Neural progenitor cell (in vitro differentiated cells): ENCODE results near the gene PTPRB. TPM values are rescaled to one million over a fixed set of nuclear protein-coding genes. Genes with fewer than 3 reads are reported as not detected.

Source experiments
- DNase-seq: peaks from one replicate; pipeline ENCODE4 v3.0.0-alpha.2; 2016; ENCODE audit warnings: low spot score
- H2AFZ ChIP-seq: fragments of 200-600 bp; sonication (generic); replicated peaks from 2 replicates; pipeline ENCODE4 v1.6.1; 2016; ENCODE audit warnings: antibody characterized with exemption
- H3F3A ChIP-seq: fragments of 200-600 bp; sonication (generic); 2 replicates; pipeline ENCODE4 v1.6.1; 2016; ENCODE audit warnings: antibody characterized with exemption, low read depth
- H3K27ac ChIP-seq: fragments of 200-600 bp; sonication (generic); 2 replicates; pipeline ENCODE4 v1.5.1; 2016; ENCODE audit warnings: mild to moderate bottlenecking
- H3K27me3 ChIP-seq: fragments of 200-600 bp; sonication (generic); 2 replicates; pipeline ENCODE4 v1.6.1; 2016; ENCODE audit warnings: mild to moderate bottlenecking, moderate library complexity
- H3K36me3 ChIP-seq: fragments of 200-600 bp; sonication (generic); 2 replicates; pipeline ENCODE4 v1.5.1; 2016
- H3K4me1 ChIP-seq: fragments of 200-600 bp; sonication (generic); 2 replicates; pipeline ENCODE4 v1.6.1; 2016; ENCODE audit warnings: mixed run types
- H3K4me2 ChIP-seq: fragments of 200-600 bp; sonication (generic); 2 replicates; pipeline ENCODE4 v1.6.1; 2016
- H3K4me3 ChIP-seq: fragments of 200-600 bp; sonication (generic); 2 replicates; pipeline ENCODE4 v1.5.1; 2016
- H3K79me2 ChIP-seq: fragments of 200-600 bp; sonication (generic); 2 replicates; pipeline ENCODE4 v1.6.1; 2016; ENCODE audit warnings: low read depth
- H3K9ac ChIP-seq: fragments of 200-600 bp; sonication (generic); 2 replicates; pipeline ENCODE4 v1.6.1; 2016
- H3K9me3 ChIP-seq: fragments of 200-600 bp; sonication (generic); 2 replicates; pipeline ENCODE4 v1.5.1; 2016; ENCODE audit warnings: low read depth
- H4K20me1 ChIP-seq: fragments of 200-600 bp; sonication (generic); 2 replicates; pipeline ENCODE4 v1.6.1; 2016; ENCODE audit warnings: low read depth
- H3K27ac Mint-ChIP-seq: 3 replicates; pipeline ENCODE4 v1.8.0; 2021; ENCODE audit warnings: mixed read lengths
- H3K27me3 Mint-ChIP-seq: 2 replicates; pipeline ENCODE4 v1.8.0; 2022; ENCODE audit warnings: low read depth, mild to moderate bottlenecking, inconsistent platforms, moderate library complexity, mixed read lengths; ENCODE audit not compliant: insufficient read depth
- H3K36me3 Mint-ChIP-seq: 3 replicates; pipeline ENCODE4 v1.8.0; 2021; ENCODE audit warnings: mixed read lengths
- H3K4me1 Mint-ChIP-seq: 3 replicates; pipeline ENCODE4 v1.8.0; 2021; ENCODE audit warnings: mixed read lengths
- H3K4me3 Mint-ChIP-seq: 3 replicates; pipeline ENCODE4 v1.8.0; 2021; ENCODE audit warnings: mild to moderate bottlenecking, moderate library complexity, mixed read lengths
- H3K9me3 Mint-ChIP-seq: 3 replicates; pipeline ENCODE4 v1.8.0; 2020; ENCODE audit warnings: mixed read lengths
- EZH2 ChIP-seq: fragments of 200-600 bp; sonication (generic); IDR thresholded peaks from 2 replicates; pipeline ENCODE4 v1.6.1; 2017; ENCODE audit warnings: antibody characterized with exemption, mild to moderate bottlenecking, moderate library complexity
- EZH2phosphoT487 ChIP-seq: fragments of 200-600 bp; sonication (generic); IDR thresholded peaks from 2 replicates; pipeline ENCODE4 v1.6.1; 2017; ENCODE audit warnings: antibody characterized with exemption
- total RNA-seq: library from RNA; depleted of rRNA; stranded (reverse); fragments of >200 nt; gene quantifications from 2 replicates; pipeline ENCODE4 v1.2.3, GENCODE V29; 2015; ENCODE audit warnings: low replicate concordance
- TF ChIP-seq, protein P1 (sequence below): fragments of 200-600 bp; sonication (generic); IDR thresholded peaks from 2 replicates; pipeline ENCODE4 v1.5.1; 2017; ENCODE audit warnings: antibody characterized with exemption, mild to moderate bottlenecking

The PTPRB gene
- total RNA-seq, 1 donor from 2014 or later = not detected

DNA sequence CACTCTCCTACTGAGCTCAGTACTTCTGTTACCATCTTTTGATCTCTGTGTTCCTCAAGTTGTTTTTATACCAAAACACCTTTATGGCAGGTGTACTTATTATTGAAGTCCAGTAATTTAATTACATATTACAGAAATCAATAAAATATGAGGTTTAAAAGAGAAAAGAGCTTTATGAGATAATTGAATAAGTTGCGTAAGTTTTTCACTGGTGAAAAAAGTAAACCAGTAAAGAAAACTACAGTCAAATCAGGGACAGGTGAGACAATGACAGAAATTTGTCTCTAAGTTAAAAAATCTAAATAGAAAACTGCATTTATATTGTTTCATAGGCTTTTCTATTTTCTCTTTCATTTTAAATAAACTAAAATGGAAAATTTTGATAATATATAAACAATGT lies 29.1 kb upstream of the PTPRB start:
- H2AFZ ChIP-seq = no peak overlapping the region

DNA sequence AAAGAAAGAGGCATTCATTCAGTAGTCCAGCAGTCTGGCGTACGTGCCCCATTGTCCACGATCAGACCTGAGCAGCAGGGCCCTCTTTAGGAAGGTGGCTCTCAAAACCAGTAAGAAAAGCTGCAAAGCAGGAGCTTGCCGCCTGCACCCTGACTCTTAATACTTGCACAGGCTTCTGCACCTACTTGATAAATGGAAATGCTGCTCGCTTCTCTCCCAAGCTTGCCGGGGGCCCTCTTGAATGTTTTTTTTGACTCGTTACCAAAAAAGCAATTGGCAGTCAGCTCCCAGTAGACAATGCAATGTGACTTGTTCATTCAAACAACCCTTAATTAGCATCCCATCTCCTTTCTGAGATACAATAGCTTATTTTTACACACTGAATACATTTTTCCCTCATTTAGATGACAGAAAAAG lies 27.2 kb upstream of the PTPRB start:
- Histone ChIP-seq H3K9ac (no peak overlapping the region), H2AFZ (no peak overlapping the region), H3F3A (peaks cover 17% of the 10 kb centered on the region), H3K4me3 (peak overlapping the region; percentile 39), H3K27ac (peak overlapping the region; percentile 74), H3K9me3 (no peaks in the 10 kb centered on the region), H3K4me2 (peak overlapping the region; percentile 75), H3K79me2 (no peaks in the 10 kb centered on the region), H4K20me1 (no peaks in the 10 kb centered on the region), H3K27me3 (no peaks in the 10 kb centered on the region), H3K4me1 (peaks cover 18% of the 10 kb centered on the region), H3K36me3 (no peaks in the 10 kb centered on the region)
- Mint-ChIP-seq H3K27ac (no peak overlapping the region), H3K9me3 (no peaks in the 10 kb centered on the region), H3K36me3 (no peaks in the 10 kb centered on the region), H3K4me1 (peaks cover 10% of the 10 kb centered on the region), H3K4me3 (peak overlapping the region; percentile 39), H3K27me3 (no peaks in the 10 kb centered on the region)
- DNase-seq = peak; percentile 82
- TF ChIP-seq, protein P1, sequence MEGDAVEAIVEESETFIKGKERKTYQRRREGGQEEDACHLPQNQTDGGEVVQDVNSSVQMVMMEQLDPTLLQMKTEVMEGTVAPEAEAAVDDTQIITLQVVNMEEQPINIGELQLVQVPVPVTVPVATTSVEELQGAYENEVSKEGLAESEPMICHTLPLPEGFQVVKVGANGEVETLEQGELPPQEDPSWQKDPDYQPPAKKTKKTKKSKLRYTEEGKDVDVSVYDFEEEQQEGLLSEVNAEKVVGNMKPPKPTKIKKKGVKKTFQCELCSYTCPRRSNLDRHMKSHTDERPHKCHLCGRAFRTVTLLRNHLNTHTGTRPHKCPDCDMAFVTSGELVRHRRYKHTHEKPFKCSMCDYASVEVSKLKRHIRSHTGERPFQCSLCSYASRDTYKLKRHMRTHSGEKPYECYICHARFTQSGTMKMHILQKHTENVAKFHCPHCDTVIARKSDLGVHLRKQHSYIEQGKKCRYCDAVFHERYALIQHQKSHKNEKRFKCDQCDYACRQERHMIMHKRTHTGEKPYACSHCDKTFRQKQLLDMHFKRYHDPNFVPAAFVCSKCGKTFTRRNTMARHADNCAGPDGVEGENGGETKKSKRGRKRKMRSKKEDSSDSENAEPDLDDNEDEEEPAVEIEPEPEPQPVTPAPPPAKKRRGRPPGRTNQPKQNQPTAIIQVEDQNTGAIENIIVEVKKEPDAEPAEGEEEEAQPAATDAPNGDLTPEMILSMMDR = no peak
- TF ChIP-seq EZH2 (no peak), EZH2phosphoT487 (no peak)

More for the DNA sequence above, 29.1 kb upstream of the PTPRB start:
- Histone ChIP-seq H3K4me3 (no peak overlapping the region), H3K27me3 (no peaks in the 10 kb centered on the region), H3K4me2 (no peak overlapping the region), H3K9ac (no peak overlapping the region), H3K79me2 (no peaks in the 10 kb centered on the region), H4K20me1 (no peaks in the 10 kb centered on the region), H3K9me3 (no peaks in the 10 kb centered on the region), H3K27ac (no peak overlapping the region), H3K4me1 (peaks cover 18% of the 10 kb centered on the region), H3F3A (peaks cover 17% of the 10 kb centered on the region), H3K36me3 (no peaks in the 10 kb centered on the region)
- H3K9me3 Mint-ChIP-seq = no peaks in the 10 kb centered on the region
- no peaks in the 10 kb centered on the region for H3K27me3 Mint-ChIP-seq
- peaks cover 10% of the 10 kb centered on the region for H3K4me1 Mint-ChIP-seq
- TF ChIP-seq, protein P1 = no peak
- TF ChIP-seq EZH2phosphoT487 (no peak), EZH2 (no peak)
- no peaks in the 10 kb centered on the region for H3K36me3 Mint-ChIP-seq
- H3K27ac Mint-ChIP-seq = no peak overlapping the region
- H3K4me3 Mint-ChIP-seq = no peak overlapping the region
- DNase-seq = no peak

DNA sequence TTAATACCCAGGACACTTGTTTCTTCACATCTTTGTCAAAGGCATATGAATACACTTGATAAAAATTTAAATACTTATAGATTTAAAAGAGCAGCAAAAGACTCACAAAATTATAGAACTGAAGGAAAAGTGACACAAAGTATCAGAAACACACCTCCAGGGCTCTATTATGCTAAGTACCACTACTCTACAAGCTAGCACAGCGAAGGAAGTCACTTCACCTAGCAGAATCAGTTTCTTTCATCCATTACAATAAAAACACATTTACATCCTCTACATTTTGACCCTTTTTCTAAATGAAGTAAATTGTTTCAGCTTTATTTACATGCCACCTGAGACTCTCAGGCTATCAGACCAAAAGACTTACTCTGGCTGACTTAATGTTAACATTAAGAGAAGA lies 26.6 kb upstream of the PTPRB start:
- TF ChIP-seq EZH2phosphoT487 (no peak), EZH2 (no peak)
- TF ChIP-seq, protein P1 = no peak
- H3K9me3 ChIP-seq = no peaks in the 10 kb centered on the region
- Mint-ChIP-seq H3K4me1 (peaks cover 10% of the 10 kb centered on the region), H3K27me3 (no peaks in the 10 kb centered on the region), H3K27ac (no peak overlapping the region), H3K4me3 (no peak overlapping the region), H3K36me3 (no peaks in the 10 kb centered on the region), H3K9me3 (peaks cover 3% of the 10 kb centered on the region)
- H3K9ac ChIP-seq = no peak overlapping the region
- no peaks in the 10 kb centered on the region for H3K36me3 ChIP-seq
- no peaks in the 10 kb centered on the region for H3K79me2 ChIP-seq
- peaks cover 18% of the 10 kb centered on the region for H3K4me1 ChIP-seq
- H2AFZ ChIP-seq = no peak overlapping the region
- H3K4me2 ChIP-seq = peak overlapping the region; percentile 75
- no peaks in the 10 kb centered on the region for H4K20me1 ChIP-seq
- H3F3A ChIP-seq = peaks cover 17% of the 10 kb centered on the region
- DNase-seq = no peak
- no peaks in the 10 kb centered on the region for H3K27me3 ChIP-seq
- peak overlapping the region; percentile 74 for H3K27ac ChIP-seq
- H3K4me3 ChIP-seq = peak overlapping the region; percentile 39
